Left ventricle myocardium inferior (tissue), 1 donor: ENCODE data around the gene KCP. TPM values are rescaled to one million over a fixed set of nuclear protein-coding genes. Genes with fewer than 3 reads are reported as not detected.
A peak's percentile ranks its signal among the peaks of the same experiment; 100 is the strongest.

Source experiments
- DNase-seq: peaks from one replicate; pipeline ENCODE4 v3.0.0-alpha.2; 2020
- H3K27ac ChIP-seq: fragments of 200-600 bp; replicated peaks from 2 replicates; pipeline ENCODE4 v1.8.0; 2021
- H3K27me3 ChIP-seq: fragments of 200-600 bp; 2 replicates; pipeline ENCODE4 v1.8.0; 2021; ENCODE audit warnings: low read depth
- H3K36me3 ChIP-seq: fragments of 200-600 bp; 2 replicates; pipeline ENCODE4 v1.8.0; 2021
- H3K4me1 ChIP-seq: fragments of 200-600 bp; 2 replicates; pipeline ENCODE4 v1.8.0; 2021
- H3K4me3 ChIP-seq: fragments of 200-600 bp; 2 replicates; pipeline ENCODE4 v1.8.0; 2021; ENCODE audit warnings: mild to moderate bottlenecking, moderate library complexity
- H3K9me3 ChIP-seq: fragments of 200-600 bp; replicated peaks from 2 replicates; pipeline ENCODE4 v1.8.0; 2021
- CTCF ChIP-seq: fragments of 200-600 bp; IDR thresholded peaks from 2 replicates; pipeline ENCODE4 v1.8.0; 2021; ENCODE audit warnings: antibody characterized with exemption, mild to moderate bottlenecking, borderline replicate concordance
- intact Hi-C: fragments of 100-400 bp; cut with micrococcal nuclease; formaldehyde crosslinking; loops from one replicate; pipeline ENCODE4 v1.11.0; 2022
- total RNA-seq: library from RNA; stranded (reverse); fragmentation: NEBNext Ultra II Directional; extraction: Animal tissue kit (Norgen Biotek cat#: 25700); gene quantifications from one replicate; pipeline ENCODE4 v1.2.1, GENCODE V29; 2021
- donor health status: DM: no; HTN: yes; CAD: no; lungs with severe emphysema.

KCP gene
- total RNA-seq, 1 donor from 2014 or later = 0.19 TPM

DNA sequence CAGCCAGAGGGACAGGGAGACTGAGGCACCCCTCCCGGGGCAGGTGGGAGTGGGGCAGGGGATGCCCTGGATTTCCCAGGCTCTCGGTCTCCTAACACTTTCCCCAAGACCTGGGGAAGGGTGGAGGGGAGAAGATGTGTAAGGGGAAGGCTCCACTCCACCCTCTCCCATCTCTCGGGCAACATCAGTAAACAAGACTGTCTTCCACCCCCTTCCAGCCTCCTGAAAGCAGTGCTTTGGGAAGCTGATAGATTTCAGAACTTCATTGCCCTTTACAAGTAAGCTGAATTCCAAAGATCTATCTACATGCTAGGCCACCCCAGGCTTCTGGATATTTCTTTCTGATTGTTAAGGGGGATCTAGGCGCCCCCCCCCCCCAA, 76.6 kb downstream of the KCP start:
- no peak for TF ChIP-seq CTCF
- Histone ChIP-seq H3K27ac (peak overlapping the region; percentile 96), H3K9me3 (no peaks in the 10 kb centered on the region), H3K27me3 (peaks cover 5% of the 10 kb centered on the region), H3K4me3 (peak overlapping the region; percentile 76), H3K4me1 (peaks cover 98% of the 10 kb centered on the region), H3K36me3 (peaks cover 42% of the 10 kb centered on the region)
- intact Hi-C loops = no loop called here
- no peak for DNase-seq

DNA sequence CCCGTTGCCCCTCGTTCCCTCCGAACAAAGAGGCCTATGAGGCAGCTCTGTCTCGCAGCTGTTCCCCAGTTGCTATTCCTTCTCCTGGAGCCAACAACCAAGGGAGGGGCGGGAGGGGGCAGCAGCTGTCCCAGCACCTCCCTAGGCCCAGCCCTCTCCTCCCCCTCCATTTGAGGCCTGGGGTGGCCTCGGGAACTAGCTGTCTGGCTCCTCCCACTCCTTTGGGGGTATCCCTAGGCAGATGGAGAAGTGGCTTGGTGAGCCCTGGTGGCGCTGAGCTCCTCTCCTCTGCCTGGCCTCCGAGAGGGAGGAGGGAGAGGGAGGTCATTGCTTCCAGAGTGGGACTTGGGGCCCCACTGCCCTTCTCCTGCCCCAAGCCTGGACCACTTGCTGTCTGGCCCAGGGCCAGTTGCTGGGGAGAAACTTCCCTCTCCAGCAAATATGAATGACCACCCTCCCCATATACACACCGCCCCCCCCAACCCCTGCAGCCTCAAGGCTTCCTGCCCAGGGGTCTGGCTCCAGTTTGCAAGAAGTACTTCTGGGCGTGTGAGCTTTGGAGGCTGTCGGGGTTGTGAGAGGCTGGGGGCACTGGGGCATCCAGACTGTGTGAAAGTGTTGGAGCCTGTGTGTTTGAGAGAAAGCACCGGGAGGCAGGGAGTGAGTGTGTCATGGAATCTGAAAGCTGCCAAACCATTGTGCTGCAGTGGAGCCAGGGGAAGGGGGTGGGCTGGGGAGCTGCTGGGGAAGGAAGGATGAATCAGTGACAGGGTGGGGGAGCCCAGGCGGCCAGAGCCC, 77.2 kb downstream of the KCP start:
- peaks cover 36% of the 10 kb centered on the region for H3K36me3 ChIP-seq
- TF ChIP-seq CTCF = no peak
- peaks cover 5% of the 10 kb centered on the region for H3K27me3 ChIP-seq
- H3K27ac ChIP-seq = peak overlapping the region; percentile 96
- intact Hi-C loops = no loop called here
- H3K4me3 ChIP-seq = peak overlapping the region; percentile 76
- H3K9me3 ChIP-seq = no peaks in the 10 kb centered on the region
- H3K4me1 ChIP-seq = peaks cover 98% of the 10 kb centered on the region
- peak; percentile 77 for DNase-seq

GRCh38 chr7:128832880-128833147, 77.7 kb downstream of the KCP start:
- H3K4me1 ChIP-seq = peaks cover 92% of the 10 kb centered on the region
- H3K4me3 ChIP-seq = peak overlapping the region; percentile 76
- TF ChIP-seq CTCF = no peak
- H3K36me3 ChIP-seq = peaks cover 31% of the 10 kb centered on the region
- H3K27ac ChIP-seq = peak overlapping the region; percentile 96
- DNase-seq = no peak
- intact Hi-C loops = no loop called here
- H3K9me3 ChIP-seq = no peaks in the 10 kb centered on the region
- H3K27me3 ChIP-seq = peaks cover 5% of the 10 kb centered on the region

DNA sequence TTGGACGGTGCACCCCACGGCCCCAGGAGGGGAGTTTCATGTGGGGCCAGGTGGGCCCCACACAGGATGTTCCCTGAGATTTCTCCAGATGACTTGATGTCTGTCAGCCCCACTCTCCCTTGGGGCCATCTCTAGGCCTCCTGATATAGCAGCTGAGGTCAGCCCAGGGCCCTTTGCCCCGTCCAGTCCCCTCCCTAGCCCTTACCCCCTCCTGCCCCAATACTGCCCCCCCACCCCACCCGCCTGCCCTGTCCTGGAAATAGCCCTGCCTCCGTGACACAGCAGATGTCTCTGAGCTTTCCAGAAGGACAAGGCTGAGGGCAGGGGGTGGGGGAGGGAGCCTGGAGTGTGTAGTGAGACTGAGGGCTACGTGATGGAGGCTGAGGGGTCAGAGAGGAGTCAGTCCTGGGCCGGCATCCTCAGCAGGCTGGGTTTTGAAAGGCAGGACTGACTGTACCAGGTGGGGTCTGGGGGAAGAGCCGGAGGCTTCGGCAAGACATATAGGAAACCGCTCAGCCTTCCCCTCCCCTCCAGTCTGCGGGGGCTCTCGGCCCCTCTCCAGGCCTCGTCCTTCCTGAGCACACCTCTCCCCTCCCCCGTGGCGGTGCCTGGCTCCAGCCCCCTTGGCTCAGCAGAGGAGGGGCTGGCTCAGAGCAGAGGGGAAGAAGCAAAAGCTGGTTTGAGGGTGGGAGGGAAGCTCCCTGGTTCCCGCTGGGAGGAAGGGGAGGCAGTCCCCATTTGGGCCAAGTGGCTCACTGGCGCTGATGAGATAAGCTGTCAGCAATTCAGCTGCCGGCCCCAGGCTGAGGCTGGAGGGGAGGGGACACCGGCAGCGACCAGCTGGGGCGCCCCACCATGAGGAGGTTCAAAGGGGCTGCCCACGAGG, 78.3 kb downstream of the KCP start:
- H3K27ac ChIP-seq = peak overlapping the region; percentile 96
- intact Hi-C loops = no loop called here
- H3K27me3 ChIP-seq = peaks cover 5% of the 10 kb centered on the region
- peaks cover 25% of the 10 kb centered on the region for H3K36me3 ChIP-seq
- H3K9me3 ChIP-seq = no peaks in the 10 kb centered on the region
- no peak for TF ChIP-seq CTCF
- DNase-seq = peak; percentile 71
- H3K4me1 ChIP-seq = peaks cover 87% of the 10 kb centered on the region
- H3K4me3 ChIP-seq = peak overlapping the region; percentile 76

DNA sequence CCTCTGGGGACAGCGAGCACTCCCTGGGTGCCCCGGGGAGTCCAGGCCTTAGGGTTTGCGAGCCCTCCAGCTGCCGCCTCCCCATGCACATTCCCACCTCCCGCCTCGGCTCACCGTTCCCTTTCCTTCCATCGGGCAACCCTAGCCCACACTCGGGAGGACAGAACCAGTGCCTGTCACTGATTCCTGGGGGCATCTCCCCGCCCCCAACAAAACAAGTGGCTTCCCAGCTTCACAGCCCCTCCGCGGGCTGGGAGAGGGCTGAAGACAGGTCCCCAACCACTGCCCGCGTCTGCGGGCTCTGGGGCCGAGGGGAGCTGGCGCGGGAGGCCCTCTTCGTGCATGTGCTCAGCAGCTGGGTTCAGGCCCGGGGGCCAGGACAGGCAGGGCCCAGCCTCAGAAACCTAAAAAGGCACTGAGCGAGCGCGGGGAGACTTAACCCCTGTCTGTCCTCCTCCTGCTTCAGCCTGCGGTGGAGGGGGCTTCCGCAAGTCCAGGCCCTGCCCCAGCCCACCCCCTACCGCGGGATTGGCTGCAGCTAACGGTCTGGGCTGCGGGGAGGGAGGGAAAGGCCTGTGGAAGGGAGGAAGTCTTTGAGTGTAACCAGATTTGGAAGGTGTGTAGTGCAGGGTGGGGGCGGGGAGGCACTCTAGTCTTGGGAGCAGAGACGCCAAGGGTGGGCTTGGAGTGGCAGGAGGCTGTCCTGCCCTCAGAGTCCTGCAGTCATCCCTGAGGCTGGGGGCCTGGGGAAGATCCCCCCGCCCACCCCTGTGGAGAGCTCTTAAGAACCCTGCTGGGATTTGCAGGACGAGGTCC, 79.1 kb downstream of the KCP start:
- Histone ChIP-seq H3K9me3 (no peaks in the 10 kb centered on the region), H3K4me1 (peaks cover 84% of the 10 kb centered on the region), H3K27ac (peak overlapping the region; percentile 96), H3K4me3 (peak overlapping the region; percentile 76), H3K36me3 (peaks cover 17% of the 10 kb centered on the region), H3K27me3 (peaks cover 5% of the 10 kb centered on the region)
- intact Hi-C loops = no loop called here
- DNase-seq = peak; percentile 71
- no peak for TF ChIP-seq CTCF
